ENCODE results near the gene THYN1. TPM values are rescaled to one million over a fixed set of nuclear protein-coding genes. Genes with fewer than 3 reads are reported as not detected.

The THYN1 gene
- total RNA-seq, 1 experiment from 2014 or later = 56.6 TPM

GRCh38 chr11:134244593-134244992 lies 8.6 kb downstream of the THYN1 start:
- BruUV-seq (replicated peaks) = no TSS peak
- peak; percentile 48 for DNase-seq
- H3K36me3 ChIP-seq (ENCODE audit: low read depth, low read length) = peaks cover 44% of the 10 kb centered on the region

DNA sequence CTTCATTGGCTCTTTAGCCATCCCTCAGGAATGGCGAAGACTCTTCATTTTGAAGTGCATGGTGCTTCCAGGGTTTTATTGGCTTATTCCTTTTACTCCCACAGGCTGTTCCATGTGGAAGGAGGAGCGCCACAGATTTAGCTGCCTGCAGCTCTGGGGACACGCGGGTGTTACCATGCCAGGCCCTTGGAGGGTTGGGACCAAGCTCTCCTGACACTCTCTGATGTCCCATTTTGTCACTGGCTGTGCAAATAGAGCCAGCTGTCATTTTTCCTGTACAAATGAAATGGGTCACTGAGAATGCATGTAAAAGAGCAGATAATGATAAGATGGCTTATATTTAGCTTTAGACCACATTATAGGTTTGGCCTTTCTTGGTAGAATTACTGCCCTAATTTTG lies 9.2 kb downstream of the THYN1 start:
- CTCF ChIA-PET = no interaction called here

More at GRCh38 chr11:134244593-134244992, 8.6 kb downstream of the THYN1 start:
- Histone ChIP-seq H3K9me2 (replicated peaks; ENCODE audit: low read length) (no peaks in the 10 kb centered on the region), H4K20me1 (ENCODE audit: low read length) (no peaks in the 10 kb centered on the region), H3K9ac (ENCODE audit: low read length) (no peak overlapping the region), H3K27ac (ENCODE audit: low read length) (no peak overlapping the region), H3K4me2 (ENCODE audit: low read length) (no peak overlapping the region), H3K79me2 (ENCODE audit: low read length) (no peaks in the 10 kb centered on the region), H3K4me1 (ENCODE audit: insufficient read depth, low read length) (no peaks in the 10 kb centered on the region), H3F3A (ENCODE audit: low read length, unreplicated experiment) (no peaks in the 10 kb centered on the region), H3K9me3 (ENCODE audit: low read length) (no peaks in the 10 kb centered on the region), H3K4me3 (ENCODE audit: low read length) (no peak overlapping the region), H3K27me3 (ENCODE audit: low read length) (no peaks in the 10 kb centered on the region), H2AFZ (ENCODE audit: low read length) (no peak overlapping the region)
- TF ChIP-seq CTCF (conservative IDR thresholded peaks at IDR 0.05; ENCODE audit: low read depth, low read length) (peak; percentile 73), EZH2phosphoT487 (IDR thresholded peaks at IDR 0.05; ENCODE audit: borderline replicate concordance, low read length) (no peak)
- intact Hi-C loops (cut with micrococcal nuclease) = loop anchor here (2.0 kb wide), 1 partner anchor 36 kb away; no protein-coding TSS in a partner anchor
- peak; percentile 95 for ATAC-seq
- CTCF ChIA-PET = no interaction called here
- POLR2A ChIA-PET (ENCODE audit: unreplicated experiment) = no interaction called here

GRCh38 chr11:134242376-134242775 lies 10.8 kb downstream of the THYN1 start:
- H3K9ac ChIP-seq (ENCODE audit: low read length) = no peak overlapping the region
- no peaks in the 10 kb centered on the region for H3F3A ChIP-seq (ENCODE audit: low read length, unreplicated experiment)
- no peaks in the 10 kb centered on the region for H3K4me1 ChIP-seq (ENCODE audit: insufficient read depth, low read length)
- no peaks in the 10 kb centered on the region for H3K79me2 ChIP-seq (ENCODE audit: low read length)
- no peak for ATAC-seq
- H3K27me3 ChIP-seq (ENCODE audit: low read length) = no peaks in the 10 kb centered on the region
- no peaks in the 10 kb centered on the region for H4K20me1 ChIP-seq (ENCODE audit: low read length)
- DNase-seq = no peak
- TF ChIP-seq EZH2phosphoT487 (IDR thresholded peaks at IDR 0.05; ENCODE audit: borderline replicate concordance, low read length) (no peak), EZH2 (IDR thresholded peaks at IDR 0.05; ENCODE audit: low read length, unreplicated experiment) (no peak), CTCF (conservative IDR thresholded peaks at IDR 0.05; ENCODE audit: low read depth, low read length) (no peak)
- no peak overlapping the region for H3K27ac ChIP-seq (ENCODE audit: low read length)
- CTCF ChIA-PET = no interaction called here
- H3K4me3 ChIP-seq (ENCODE audit: low read length) = no peak overlapping the region
- no peak overlapping the region for H3K4me2 ChIP-seq (ENCODE audit: low read length)
- H3K36me3 ChIP-seq (ENCODE audit: low read depth, low read length) = peaks cover 32% of the 10 kb centered on the region
- no TSS peak for BruUV-seq (replicated peaks)
- POLR2A ChIA-PET (ENCODE audit: unreplicated experiment) = no interaction called here
- no peaks in the 10 kb centered on the region for H3K9me3 ChIP-seq (ENCODE audit: low read length)
- H3K9me2 ChIP-seq (replicated peaks; ENCODE audit: low read length) = no peaks in the 10 kb centered on the region
- intact Hi-C loops (cut with micrococcal nuclease) = no loop called here
- H2AFZ ChIP-seq (ENCODE audit: low read length) = no peak overlapping the region

More for the DNA sequence above, 9.2 kb downstream of the THYN1 start:
- H3K4me3 ChIP-seq (ENCODE audit: low read length) = no peak overlapping the region
- H3K9ac ChIP-seq (ENCODE audit: low read length) = no peak overlapping the region
- TF ChIP-seq EZH2 (IDR thresholded peaks at IDR 0.05; ENCODE audit: low read length, unreplicated experiment) (no peak), CTCF (conservative IDR thresholded peaks at IDR 0.05; ENCODE audit: low read depth, low read length) (no peak), EZH2phosphoT487 (IDR thresholded peaks at IDR 0.05; ENCODE audit: borderline replicate concordance, low read length) (no peak)
- POLR2A ChIA-PET (ENCODE audit: unreplicated experiment) = interaction anchor here (0.6 kb wide), 1 partner anchor 19 kb away, joined by 3 read pairs; the partner anchor contains the start of gene VPS26B
- H3K36me3 ChIP-seq (ENCODE audit: low read depth, low read length) = peaks cover 45% of the 10 kb centered on the region
- no peaks in the 10 kb centered on the region for H3K4me1 ChIP-seq (ENCODE audit: insufficient read depth, low read length)
- H3K27me3 ChIP-seq (ENCODE audit: low read length) = no peaks in the 10 kb centered on the region
- no peaks in the 10 kb centered on the region for H3F3A ChIP-seq (ENCODE audit: low read length, unreplicated experiment)
- H3K9me2 ChIP-seq (replicated peaks; ENCODE audit: low read length) = no peaks in the 10 kb centered on the region
- H3K79me2 ChIP-seq (ENCODE audit: low read length) = no peaks in the 10 kb centered on the region
- H4K20me1 ChIP-seq (ENCODE audit: low read length) = no peaks in the 10 kb centered on the region
- ATAC-seq (no peak), DNase-seq (no peak)
- no peak overlapping the region for H3K27ac ChIP-seq (ENCODE audit: low read length)
- H3K4me2 ChIP-seq (ENCODE audit: low read length) = no peak overlapping the region
- BruUV-seq (replicated peaks) = no TSS peak
- no peaks in the 10 kb centered on the region for H3K9me3 ChIP-seq (ENCODE audit: low read length)
- H2AFZ ChIP-seq (ENCODE audit: low read length) = no peak overlapping the region
- intact Hi-C loops (cut with micrococcal nuclease) = loop anchor here (2.0 kb wide), 1 partner anchor 35 kb away; no protein-coding TSS in a partner anchor

All from PC-3 (cell line).